VCaP (cell line): ENCODE measurements around the gene NAA15.

Experiments
- H3K27ac ChIP-seq: fragments of 450-650 bp; 2 replicates; pipeline ENCODE4 v1.5.1; 2017
- TF ChIP-seq, protein P1 (sequence below): fragments of 450-650 bp; conservative IDR thresholded peaks from 2 replicates; pipeline ENCODE4 v1.5.1; 2017; ENCODE audit warnings: mild to moderate bottlenecking, moderate library complexity

Gene NAA15

DNA sequence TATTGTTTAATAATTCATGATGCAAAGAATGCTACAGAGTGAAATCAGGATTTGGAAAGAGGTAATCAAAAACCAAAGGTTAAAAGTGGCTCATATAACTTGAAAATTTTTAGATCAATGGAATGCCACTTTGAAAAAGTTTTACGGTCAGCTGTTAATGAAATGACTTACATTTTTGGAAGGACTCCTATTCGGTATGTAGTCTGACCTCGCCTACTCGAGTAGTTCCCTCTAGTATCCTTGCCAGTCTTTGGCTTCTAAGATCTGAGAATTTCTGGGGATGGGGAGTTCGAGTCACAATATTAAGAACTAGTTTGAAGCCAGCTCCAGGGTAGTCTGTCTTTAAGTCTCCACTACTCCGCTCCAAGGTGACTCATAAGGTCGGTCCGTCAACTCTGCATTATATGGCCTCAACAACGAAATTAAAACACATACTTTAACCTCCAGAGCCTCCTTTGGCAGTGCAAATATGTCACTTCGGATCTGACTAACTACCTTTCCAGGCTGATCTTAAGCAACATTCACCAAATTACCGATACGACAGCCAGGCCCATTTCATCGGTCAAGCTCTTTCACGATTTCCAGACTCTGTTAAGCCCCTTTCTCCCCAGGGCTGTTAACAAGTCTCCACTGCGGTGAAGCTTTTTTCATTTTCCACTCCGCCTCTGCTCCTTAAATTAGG is 733 bp upstream of the NAA15 start:
- TF ChIP-seq, protein P1, sequence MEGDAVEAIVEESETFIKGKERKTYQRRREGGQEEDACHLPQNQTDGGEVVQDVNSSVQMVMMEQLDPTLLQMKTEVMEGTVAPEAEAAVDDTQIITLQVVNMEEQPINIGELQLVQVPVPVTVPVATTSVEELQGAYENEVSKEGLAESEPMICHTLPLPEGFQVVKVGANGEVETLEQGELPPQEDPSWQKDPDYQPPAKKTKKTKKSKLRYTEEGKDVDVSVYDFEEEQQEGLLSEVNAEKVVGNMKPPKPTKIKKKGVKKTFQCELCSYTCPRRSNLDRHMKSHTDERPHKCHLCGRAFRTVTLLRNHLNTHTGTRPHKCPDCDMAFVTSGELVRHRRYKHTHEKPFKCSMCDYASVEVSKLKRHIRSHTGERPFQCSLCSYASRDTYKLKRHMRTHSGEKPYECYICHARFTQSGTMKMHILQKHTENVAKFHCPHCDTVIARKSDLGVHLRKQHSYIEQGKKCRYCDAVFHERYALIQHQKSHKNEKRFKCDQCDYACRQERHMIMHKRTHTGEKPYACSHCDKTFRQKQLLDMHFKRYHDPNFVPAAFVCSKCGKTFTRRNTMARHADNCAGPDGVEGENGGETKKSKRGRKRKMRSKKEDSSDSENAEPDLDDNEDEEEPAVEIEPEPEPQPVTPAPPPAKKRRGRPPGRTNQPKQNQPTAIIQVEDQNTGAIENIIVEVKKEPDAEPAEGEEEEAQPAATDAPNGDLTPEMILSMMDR = no peak
- H3K27ac ChIP-seq = peak overlapping the region; percentile 92

DNA sequence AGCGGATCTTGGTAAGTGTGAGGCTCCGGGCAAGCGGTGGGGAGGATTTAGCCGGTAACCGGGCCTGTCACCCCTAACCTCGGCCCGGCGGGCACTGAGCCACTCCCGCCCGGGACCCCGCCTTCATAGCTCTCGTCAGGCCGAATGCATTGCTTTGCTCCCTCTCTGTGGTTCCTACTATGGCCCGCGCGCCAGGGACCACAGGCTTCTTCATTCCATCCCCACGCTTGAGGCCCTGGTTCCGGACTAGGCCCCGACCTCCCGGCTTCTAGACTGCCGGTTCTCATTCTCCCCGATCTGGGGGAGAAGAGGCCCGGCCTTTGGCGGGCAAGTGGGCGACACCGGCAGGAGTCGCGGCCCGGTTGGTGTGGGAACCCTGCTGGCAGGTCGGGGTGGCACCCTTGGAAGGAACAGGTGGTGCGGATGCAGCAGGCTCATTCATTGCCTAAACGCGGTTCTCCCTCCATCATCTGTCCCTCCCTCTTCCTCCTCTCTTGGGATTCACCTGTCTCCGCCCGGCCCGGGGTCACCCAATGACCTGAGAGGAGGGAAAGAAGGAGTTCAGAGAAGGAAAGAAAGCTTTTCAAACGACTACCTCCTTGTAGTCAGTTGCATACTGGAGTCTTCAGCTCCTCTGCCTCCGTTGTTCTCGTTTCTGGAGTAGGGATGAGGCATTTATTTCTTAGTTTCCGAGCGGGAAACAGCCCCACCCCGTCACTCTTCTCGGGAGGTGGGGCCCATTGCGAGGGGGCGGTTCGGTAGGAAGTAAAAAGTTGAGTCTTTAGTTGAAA is 711 bp downstream of the NAA15 start, which contains the start of gene NDUFC1:
NDUFC1 (minus strand) TSS at position 657 of the 791 bp plus-strand sequence. CDS start 6,679 bp downstream, outside the sequence.
- H3K27ac ChIP-seq = peak within 1 kb of the TSS; percentile 92
- TF ChIP-seq, protein P1 = peak; percentile 12; the same call in 1 of the 2 replicates

DNA sequence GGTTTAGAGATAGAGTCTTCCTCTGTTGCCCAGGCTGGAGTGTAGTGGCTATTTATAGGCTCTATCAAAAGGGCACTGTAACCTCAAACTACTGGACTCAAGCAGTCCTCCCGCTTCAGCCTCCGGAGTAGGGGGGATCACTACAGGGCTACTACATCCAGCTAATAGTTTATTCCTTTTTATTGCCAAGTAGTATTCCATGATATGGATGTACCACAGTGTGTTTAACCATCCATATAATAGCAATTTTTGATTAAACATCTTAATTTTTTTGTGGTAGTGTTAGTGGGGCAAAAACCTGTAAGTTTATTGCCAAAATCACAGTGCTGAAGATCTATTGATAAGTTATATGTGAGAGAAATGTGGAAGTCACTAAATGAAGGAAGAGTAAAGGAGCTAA is 3.6 kb downstream of the NAA15 start:
- TF ChIP-seq, protein P1 = no peak
- H3K27ac ChIP-seq = no peak overlapping the region

DNA sequence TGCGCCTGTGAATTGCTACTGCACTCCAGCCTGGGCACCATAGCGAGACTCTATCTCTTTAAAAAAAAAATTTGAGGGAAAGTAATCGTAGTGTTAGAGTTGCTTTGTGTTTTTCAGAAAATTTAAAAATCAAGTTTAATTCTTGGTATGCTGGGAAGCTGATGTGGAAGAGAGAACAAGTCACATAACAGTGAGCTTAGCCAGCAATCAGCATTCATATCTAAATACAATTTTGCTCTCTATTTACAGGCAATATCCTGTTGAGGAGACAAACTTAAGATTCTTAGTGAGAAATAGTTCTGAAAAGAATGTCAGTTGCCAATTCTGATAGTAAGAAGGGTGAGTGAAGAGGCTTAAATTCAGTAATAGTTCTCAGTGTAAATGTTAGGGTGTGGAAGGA is 10.6 kb downstream of the NAA15 start:
- TF ChIP-seq, protein P1 = no peak
- H3K27ac ChIP-seq = peak overlapping the region; percentile 50

DNA sequence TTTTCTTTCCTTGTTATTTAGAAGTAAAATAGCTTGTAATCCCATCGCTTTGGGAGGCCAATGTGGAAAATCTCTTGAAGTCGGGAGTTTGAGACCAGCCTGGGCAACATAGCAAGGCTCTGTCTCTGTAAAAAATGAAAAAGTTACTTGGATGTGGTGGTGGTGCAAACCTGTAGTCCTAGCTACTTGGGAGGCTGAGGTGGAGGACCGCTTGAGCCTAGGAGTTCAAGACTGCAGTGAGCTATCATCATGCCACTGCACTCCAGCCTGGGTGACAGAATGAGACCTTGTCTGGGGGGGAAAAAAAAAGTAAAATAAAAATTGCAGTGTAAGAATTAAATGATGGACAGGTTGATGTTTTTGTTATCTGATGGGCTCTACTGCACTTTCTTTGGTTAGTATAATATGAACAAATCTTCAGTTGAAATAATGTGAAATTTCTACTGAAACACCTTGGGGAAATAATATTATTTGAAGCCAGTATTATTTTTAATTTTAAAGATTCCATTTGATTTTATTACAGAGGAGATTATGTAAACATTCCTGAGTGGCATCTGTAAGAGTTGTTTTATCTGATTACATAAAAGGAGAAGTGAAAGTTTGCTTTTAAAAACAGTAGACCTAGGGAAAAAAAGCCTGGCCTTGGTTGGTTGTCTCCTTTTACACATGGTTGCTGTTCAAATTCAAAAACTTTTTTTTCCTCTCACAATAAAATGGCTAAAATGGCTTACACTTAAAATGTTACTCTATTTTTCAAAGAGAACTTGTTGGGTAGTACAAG is 11.4 kb downstream of the NAA15 start:
- H3K27ac ChIP-seq = peak overlapping the region; percentile 50
- TF ChIP-seq, protein P1 = no peak

DNA sequence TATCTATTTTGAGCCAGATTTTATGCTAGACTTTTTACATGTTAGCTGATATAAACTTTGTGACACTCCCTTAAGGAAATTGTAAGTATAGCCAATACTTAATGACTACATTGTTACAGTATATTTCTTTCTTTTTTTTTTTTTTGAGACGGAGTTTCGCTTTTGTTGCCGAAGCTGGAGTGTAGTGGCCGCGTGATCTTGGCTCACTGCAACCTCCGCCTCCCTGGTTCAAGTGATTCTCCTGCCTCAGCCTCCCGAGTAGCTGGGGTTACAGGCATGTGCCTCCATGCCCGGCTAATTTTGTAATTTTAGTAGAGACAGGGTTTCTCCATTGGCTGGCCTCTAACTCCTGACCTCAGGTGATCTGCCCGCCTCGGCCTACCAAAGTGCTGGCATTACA is 12.1 kb downstream of the NAA15 start:
- peak overlapping the region; percentile 50 for H3K27ac ChIP-seq

DNA sequence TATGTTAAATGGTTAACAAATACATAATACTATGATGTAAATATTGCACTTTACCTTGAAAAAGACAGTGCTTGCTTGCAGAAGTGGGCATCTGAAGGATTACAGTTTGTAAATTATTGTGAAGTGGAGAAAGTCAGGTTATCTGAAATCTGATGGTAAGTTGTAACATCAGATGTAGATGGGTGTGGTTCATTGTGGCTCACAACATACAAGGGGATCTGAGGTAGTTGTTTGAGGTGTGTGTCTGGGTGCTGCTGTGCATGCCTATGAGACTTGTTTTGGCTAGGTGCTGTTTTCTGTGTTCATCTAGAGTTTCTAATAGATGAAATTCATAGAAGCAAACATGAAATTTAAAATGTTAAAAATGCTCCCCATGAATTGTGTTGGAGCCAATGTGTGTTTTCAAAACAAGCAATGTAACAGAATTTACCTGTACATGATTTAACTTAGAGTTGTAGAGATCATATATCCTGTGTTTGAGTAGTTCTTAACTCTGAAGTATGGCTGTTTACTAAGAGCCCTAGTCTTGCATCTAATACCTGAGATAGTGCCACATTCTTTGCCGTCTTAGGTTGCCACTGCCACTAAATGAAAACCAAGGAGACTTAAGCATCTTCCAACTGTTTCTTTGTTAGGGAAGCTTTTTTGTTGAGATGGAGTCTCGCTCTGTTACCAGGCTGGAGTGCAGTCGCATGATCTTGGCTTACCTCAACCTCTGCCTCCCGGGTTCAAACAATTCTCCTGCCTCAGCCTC is 12.9 kb downstream of the NAA15 start:
- H3K27ac ChIP-seq = peak overlapping the region; percentile 50
- TF ChIP-seq, protein P1 = no peak
